Keratinocyte (primary cell): ENCODE measurements around the gene GNPNAT1. TPM values are rescaled to one million over a fixed set of nuclear protein-coding genes. Genes with fewer than 3 reads are reported as not detected.

ENCODE experiments used
- DNase-seq: peaks from one replicate; pipeline ENCODE4 v3.0.0-alpha.2; 2011; ENCODE audit warnings: low read depth, missing footprints, low spot score
- FAIRE-seq: peaks from 2 replicates; lab custom pipeline; 2011; peaks lifted over from hg19 to GRCh38; lab: Jason Lieb, UNC
- H2AFZ ChIP-seq: 2 replicates; pipeline ENCODE4 v1.6.0; 2012; ENCODE audit warnings: low read length, control low read depth, inconsistent platforms; ENCODE audit not compliant: control insufficient read depth
- H3K27ac ChIP-seq: 2 replicates; pipeline ENCODE4 v1.5.1; 2011; ENCODE audit warnings: low read length; ENCODE audit not compliant: control insufficient read depth, insufficient read depth
- H3K27me3 ChIP-seq: 3 replicates; pipeline ENCODE4 v1.6.0; 2011; ENCODE audit warnings: low read length; ENCODE audit not compliant: control insufficient read depth, insufficient read depth; ENCODE audit errors: extremely low read depth
- H3K36me3 ChIP-seq, 2 experiments: 2 replicates in 1 of 2; 3 replicates in 1 of 2; pipeline ENCODE4 v1.5.1; 2011; ENCODE audit warnings: low read length in 2 of 2, mild to moderate bottlenecking in 1 of 2; ENCODE audit not compliant: control insufficient read depth in 2 of 2, insufficient read depth in 2 of 2; ENCODE audit errors: extremely low read depth in 1 of 2
- H3K4me1 ChIP-seq: 3 replicates; pipeline ENCODE4 v1.5.1; 2011; ENCODE audit warnings: low read length; ENCODE audit not compliant: control insufficient read depth, insufficient read depth; ENCODE audit errors: extremely low read depth
- H3K4me2 ChIP-seq: 3 replicates; pipeline ENCODE4 v1.6.0; 2011; ENCODE audit warnings: low read depth, low read length; ENCODE audit not compliant: control insufficient read depth, insufficient read depth; ENCODE audit errors: extremely low read depth
- H3K4me3 ChIP-seq, 3 experiments: fragments of 200-600 bp in 1 of 3; sonication (generic) in 1 of 3; 2 replicates in 2 of 3; 3 replicates in 1 of 3; pipeline ENCODE4 v1.5.1; 2011 to 2016; ENCODE audit warnings: low read length in 3 of 3, mild to moderate bottlenecking in 3 of 3, control low read depth in 2 of 3, inconsistent platforms in 1 of 3, low read depth in 1 of 3, mixed read lengths in 1 of 3, mixed run types in 1 of 3, moderate library complexity in 1 of 3; ENCODE audit not compliant: control insufficient read depth in 2 of 3, insufficient read depth in 2 of 3; ENCODE audit errors: extremely low read depth in 1 of 3
- H3K79me2 ChIP-seq: 2 replicates; pipeline ENCODE4 v1.6.0; 2012; ENCODE audit warnings: low read length; ENCODE audit not compliant: control insufficient read depth, insufficient read depth
- H3K9ac ChIP-seq: 3 replicates; pipeline ENCODE4 v1.6.0; 2011; ENCODE audit warnings: low read length; ENCODE audit not compliant: control insufficient read depth, insufficient read depth; ENCODE audit errors: extremely low read depth
- H3K9me1 ChIP-seq: 3 replicates; pipeline ENCODE4 v1.6.0; 2011; ENCODE audit warnings: low read length; ENCODE audit not compliant: control insufficient read depth, insufficient read depth; ENCODE audit errors: extremely low read depth
- H3K9me3 ChIP-seq: 2 replicates; pipeline ENCODE4 v1.5.1; 2012; ENCODE audit warnings: low read depth, low read length; ENCODE audit not compliant: control insufficient read depth
- H4K20me1 ChIP-seq: 3 replicates; pipeline ENCODE4 v1.6.0; 2011; ENCODE audit warnings: low read length; ENCODE audit not compliant: control insufficient read depth, insufficient read depth; ENCODE audit errors: extremely low read depth
- EZH2 ChIP-seq: IDR thresholded peaks from one replicate; pipeline ENCODE4 v1.6.1; 2012; ENCODE audit warnings: inconsistent platforms, mild to moderate bottlenecking, low read length, moderate library complexity
- dilution Hi-C: fragments of 300-500 bp; cut with MboI; formaldehyde crosslinking; loops from one replicate; pipeline ENCODE4 v1.7.0; 2020; ENCODE audit warnings: low sequenced_read_pairs; ENCODE audit not compliant: extremely low pct_ligation_motif_present
- polyA plus RNA-seq, 5 experiments: library from polyadenylated mRNA; depleted of rRNA in 3 of 5; stranded (reverse) in 3 of 5; stranded (forward) in 1 of 5; unstranded in 1 of 5; fragments of >200 nt; gene quantifications; 1 replicate in 1 of 5; 2 replicates in 3 of 5; 3 replicates in 1 of 5; pipeline versions ENCODE4 v1.2.1 to v1.2.3, GENCODE V29; 2011 to 2012; ENCODE audit warnings: missing spikeins in 2 of 5, low read depth in 1 of 5, low replicate concordance in 1 of 5
- TF ChIP-seq, protein P1 (sequence below), 3 experiments: IDR thresholded peaks in 1 of 3; conservative IDR thresholded peaks in 1 of 3; optimal IDR thresholded peaks in 1 of 3; 2 replicates in 2 of 3; 3 replicates in 1 of 3; pipeline versions ENCODE3 to v1.5.1; 2011; ENCODE audit warnings: low read length in 3 of 3, mild to moderate bottlenecking in 3 of 3, moderate library complexity in 2 of 3, control low read depth in 1 of 3, inconsistent platforms in 1 of 3; ENCODE audit not compliant: insufficient read depth in 2 of 3; ENCODE audit errors: extremely low read depth in 1 of 3

GNPNAT1 gene
- polyA plus RNA-seq, 1 donor (not counting 4 experiments of a cell fraction or from before 2014, with no cell fraction given) = 45.5 TPM

DNA sequence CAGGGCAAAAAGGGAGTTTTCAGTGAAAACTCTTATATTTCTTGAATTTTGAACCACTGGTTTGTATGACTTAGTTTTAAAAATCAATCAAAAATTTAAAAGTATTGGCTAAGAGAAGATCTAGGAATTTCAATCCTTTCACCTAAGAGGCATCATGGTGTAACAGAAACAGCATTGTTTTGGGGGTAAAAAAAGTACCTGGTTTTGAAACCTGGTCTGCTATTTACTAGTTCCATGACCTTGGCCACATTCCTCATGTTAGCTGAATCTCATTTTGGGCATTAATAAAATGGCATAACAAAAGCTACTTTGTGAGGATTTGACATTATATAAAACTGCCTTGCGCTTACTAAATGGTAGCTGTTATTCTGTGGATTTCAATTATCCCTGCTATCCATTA, 16.7 kb upstream of the GNPNAT1 start:
- no peaks in the 10 kb centered on the region for H3K27me3 ChIP-seq

DNA sequence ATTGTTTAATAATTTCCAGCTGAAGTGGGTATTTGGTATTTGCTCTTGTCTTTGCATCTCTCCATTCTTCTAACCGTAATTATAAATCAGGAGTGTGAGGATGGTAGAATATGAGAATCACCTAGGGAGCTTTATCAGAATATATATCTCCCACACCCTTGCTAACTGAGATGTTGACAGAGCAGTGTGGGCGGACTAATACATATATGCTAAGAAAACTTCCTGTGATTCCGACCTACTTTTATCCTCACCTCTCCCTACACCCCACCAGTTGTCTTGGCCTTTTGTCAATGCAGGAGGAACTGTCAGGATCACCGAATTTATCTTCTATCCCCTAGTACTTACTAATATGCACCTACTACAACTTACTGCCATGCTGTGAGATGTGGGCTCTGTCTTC, 14.7 kb upstream of the GNPNAT1 start:
- H3K9me3 ChIP-seq = no peaks in the 10 kb centered on the region

More for the DNA sequence above, 16.7 kb upstream of the GNPNAT1 start:
- Histone ChIP-seq H3K27ac (no peak overlapping the region), H3K9me3 (no peaks in the 10 kb centered on the region), H3K4me2 (no peak overlapping the region), H3K4me1 (no peaks in the 10 kb centered on the region), H3K9ac (no peak overlapping the region), H4K20me1 (no peaks in the 10 kb centered on the region), H3K9me1 (no peaks in the 10 kb centered on the region), H2AFZ (no peak overlapping the region), H3K4me3 (no peak overlapping the region), H3K36me3 (no peaks in the 10 kb centered on the region), H3K79me2 (no peaks in the 10 kb centered on the region)
- no peak for TF ChIP-seq EZH2
- TF ChIP-seq, protein P1, sequence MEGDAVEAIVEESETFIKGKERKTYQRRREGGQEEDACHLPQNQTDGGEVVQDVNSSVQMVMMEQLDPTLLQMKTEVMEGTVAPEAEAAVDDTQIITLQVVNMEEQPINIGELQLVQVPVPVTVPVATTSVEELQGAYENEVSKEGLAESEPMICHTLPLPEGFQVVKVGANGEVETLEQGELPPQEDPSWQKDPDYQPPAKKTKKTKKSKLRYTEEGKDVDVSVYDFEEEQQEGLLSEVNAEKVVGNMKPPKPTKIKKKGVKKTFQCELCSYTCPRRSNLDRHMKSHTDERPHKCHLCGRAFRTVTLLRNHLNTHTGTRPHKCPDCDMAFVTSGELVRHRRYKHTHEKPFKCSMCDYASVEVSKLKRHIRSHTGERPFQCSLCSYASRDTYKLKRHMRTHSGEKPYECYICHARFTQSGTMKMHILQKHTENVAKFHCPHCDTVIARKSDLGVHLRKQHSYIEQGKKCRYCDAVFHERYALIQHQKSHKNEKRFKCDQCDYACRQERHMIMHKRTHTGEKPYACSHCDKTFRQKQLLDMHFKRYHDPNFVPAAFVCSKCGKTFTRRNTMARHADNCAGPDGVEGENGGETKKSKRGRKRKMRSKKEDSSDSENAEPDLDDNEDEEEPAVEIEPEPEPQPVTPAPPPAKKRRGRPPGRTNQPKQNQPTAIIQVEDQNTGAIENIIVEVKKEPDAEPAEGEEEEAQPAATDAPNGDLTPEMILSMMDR (optimal IDR thresholded peaks at IDR 0.05 in 1 of 3, IDR thresholded peaks at IDR 0.05 in 1 of 3, conservative IDR thresholded peaks at IDR 0.05 in 1 of 3; ENCODE audit: extremely low read depth in 1 of 3, insufficient read depth in 2 of 3, low read length in 3 of 3) = no peak
- FAIRE-seq = no peak
- dilution Hi-C loops = no loop called here
- DNase-seq = no peak

More for the DNA sequence above, 14.7 kb upstream of the GNPNAT1 start:
- Histone ChIP-seq H3K36me3 (no peaks in the 10 kb centered on the region), H3K4me1 (peaks cover 20% of the 10 kb centered on the region), H3K4me3 (no peak overlapping the region), H3K27me3 (no peaks in the 10 kb centered on the region), H3K9ac (no peak overlapping the region), H3K27ac (no peak overlapping the region), H3K79me2 (no peaks in the 10 kb centered on the region), H2AFZ (no peak overlapping the region), H4K20me1 (no peaks in the 10 kb centered on the region), H3K9me1 (no peaks in the 10 kb centered on the region), H3K4me2 (no peak overlapping the region)
- DNase-seq (no peak), FAIRE-seq (no peak)
- no peak for TF ChIP-seq EZH2
- TF ChIP-seq, protein P1 (optimal IDR thresholded peaks at IDR 0.05 in 1 of 3, IDR thresholded peaks at IDR 0.05 in 1 of 3, conservative IDR thresholded peaks at IDR 0.05 in 1 of 3; ENCODE audit: extremely low read depth in 1 of 3, insufficient read depth in 2 of 3, low read length in 3 of 3) = no peak
- dilution Hi-C loops = no loop called here
